RKO (cell line): ENCODE data around the gene KRTAP4-16.
"Not testable (repeated sequence)": the region's sequence is repeated elsewhere in the genome, so short reads cannot be mapped to it uniquely, and the experiment has no call there.

ENCODE experiments used
- DNase-seq: peaks from one replicate; pipeline ENCODE4 v3.0.0-alpha.2; 2016; ENCODE audit warnings: low spot score

KRTAP4-16 gene

GRCh38 chr17:41073676-41074075 lies 28.3 kb downstream of the KRTAP4-16 start:
- DNase-seq, result no peak

DNA sequence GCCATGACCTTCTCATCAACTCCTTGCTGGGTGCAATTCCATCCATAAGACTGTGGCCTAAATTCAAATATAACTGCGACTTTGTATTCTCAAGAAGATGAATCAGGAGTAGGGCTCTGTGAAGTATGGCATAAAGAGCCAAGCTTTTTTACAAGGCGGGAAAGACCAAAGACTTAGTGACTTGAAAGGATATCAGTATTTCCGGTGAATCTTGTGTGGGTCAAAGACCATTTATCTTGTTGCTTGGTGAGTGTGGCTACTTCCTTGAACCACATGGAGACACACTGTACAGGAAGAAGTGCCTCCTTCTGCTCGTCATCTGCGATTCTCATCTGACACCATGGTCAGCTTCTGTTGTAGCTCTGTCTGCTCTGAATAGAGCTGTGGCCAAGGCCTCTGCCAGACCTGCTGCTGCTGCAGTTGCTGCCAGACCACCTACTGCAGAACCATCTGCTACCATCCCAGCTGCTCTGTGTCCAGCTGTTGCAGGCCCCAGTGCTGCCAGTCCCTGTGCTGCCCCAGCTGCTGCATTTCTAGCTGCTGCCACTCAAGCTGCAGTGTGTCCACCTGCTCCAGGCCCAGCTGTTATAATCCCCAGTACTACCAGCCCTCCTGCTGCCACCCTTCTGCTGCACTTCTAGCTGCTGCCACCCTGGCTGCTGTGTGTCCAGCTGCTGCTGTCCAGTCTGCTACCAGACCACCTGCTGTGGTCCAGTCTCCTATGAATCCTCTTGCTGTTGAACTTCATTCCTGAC lies 30.2 kb downstream of the KRTAP4-16 start:
- DNase-seq, result no peak

DNA sequence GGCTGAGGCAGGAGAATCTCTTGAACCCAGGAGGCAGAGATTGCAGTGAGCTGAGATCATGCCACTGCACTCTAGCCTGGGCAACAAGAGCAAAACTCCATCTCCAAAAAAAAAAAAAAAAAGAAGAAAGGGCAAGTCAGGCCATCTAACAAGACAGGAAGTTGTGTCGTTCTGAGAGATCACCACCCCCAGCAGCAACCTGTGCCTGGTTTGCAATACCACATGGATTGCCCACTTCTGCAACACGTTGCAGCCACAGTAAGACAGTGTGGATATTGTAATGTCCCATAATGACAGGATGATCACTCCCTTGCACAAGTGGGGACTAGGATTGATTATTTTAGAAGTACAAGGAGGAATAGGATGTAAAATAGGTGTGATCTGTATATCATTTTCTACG lies 33.0 kb downstream of the KRTAP4-16 start:
- DNase-seq, result no peak

DNA sequence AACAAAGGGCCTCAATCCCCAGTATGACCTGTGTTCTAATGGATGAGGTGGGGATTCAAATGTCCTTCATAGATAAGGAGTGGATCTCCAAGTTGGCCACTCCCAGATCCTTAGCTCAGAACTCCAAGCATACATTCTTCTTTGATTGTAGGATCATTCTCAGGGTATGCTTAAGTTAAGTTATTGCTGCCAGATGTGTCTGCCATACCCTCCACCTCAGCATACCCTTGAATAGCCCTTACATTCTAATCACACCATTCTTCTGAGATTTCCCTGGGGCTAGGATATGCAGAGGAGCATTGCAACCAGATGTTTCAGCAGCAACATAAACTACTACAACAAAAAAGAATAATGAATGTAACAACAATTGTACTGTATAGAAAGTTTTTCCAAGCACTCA lies 34.7 kb downstream of the KRTAP4-16 start:
- no peak for DNase-seq

DNA sequence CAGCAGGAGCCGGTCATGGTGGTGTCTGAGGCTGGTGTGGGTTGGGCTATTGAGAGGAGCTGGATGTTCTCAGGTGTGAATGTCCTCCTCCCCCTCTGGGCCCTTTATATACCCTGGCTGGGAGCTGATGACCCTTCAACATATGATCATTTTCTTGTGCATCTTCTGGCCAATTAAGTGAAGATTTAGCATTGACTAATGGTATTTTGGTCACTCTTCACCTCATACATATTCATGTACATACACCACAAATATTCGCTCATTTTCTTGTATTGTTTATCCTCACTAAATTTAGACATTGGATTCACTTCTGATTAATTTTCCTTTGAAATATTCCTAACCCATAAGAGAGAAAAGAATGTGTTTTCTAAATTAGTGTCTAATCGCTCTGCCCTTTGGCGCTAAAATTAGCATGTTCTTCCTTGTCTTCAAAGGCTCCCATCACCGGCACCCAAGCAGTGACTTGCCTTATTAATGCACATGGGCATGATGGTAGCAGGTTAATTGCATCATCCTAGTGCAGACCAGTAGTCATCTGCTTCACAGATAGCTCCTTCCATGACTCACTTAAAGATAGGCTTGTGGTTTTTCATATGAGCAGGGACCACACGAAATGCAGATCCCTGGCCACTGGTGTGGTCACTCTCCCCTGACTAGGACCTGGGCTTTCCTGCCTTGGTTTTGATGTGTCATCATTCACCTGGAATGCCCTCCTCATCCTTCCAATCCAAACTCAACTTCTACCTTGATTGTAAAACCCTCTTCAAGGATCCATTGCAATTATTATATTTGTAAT lies 36.0 kb downstream of the KRTAP4-16 start, which contains the start of gene KRTAP2-4:
Gene KRTAP2-4 (minus strand): TSS at position 51 of the 796 bp plus-strand sequence. CDS start 34 bp downstream, at position 17.
- DNase-seq, result peak; percentile 68

DNA sequence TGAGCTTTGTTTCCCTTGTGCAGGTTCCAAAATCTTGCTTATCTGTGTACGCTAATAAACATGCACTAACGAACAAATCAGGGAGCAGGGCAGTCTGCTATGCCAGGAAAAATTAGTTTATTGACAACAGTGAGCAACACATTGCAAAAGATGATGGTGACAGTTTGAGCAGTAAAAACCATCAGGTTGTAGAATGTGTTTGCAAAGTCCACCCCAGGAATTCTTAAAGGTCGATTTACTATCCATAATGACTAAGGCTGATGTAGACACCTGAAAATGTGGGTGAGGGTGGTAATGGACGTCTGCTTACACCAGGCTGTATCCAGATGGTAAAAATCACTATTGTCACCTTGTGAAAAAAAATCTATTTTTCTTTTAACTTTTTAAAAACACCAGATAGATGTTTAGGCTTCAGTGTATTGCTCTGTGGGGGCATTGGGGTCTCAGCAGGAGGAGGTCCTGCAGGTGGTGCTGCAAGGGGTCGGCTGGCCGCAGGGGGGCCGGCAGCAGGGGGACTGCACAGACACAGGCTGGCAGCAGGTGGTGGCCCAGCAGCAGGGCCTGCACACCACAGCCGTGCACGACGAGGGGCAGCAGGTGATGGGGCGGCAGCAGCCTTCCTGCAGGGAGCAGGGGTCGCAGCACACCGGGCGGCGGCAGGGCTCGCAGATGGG lies 36.9 kb downstream of the KRTAP4-16 start:
- DNase-seq, result not testable (repeated sequence)

DNA sequence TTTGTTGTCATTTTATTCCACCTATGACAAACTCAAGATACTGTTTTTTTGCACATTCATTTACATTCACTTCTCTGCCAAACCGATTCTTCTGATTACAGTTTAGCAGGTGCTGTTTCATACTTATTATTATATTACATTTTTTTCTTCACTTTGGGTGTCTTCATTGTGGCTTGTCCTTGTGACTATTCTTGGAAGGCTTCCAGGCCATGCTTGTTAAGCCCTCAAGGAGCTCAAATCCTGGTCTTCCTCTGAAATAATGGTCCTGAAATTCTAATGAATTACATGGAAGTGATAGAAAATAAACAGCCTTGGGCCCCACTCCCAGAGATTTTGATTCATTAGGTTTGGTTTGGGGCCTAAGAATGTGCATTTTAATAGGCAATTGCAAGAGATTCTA lies 37.7 kb downstream of the KRTAP4-16 start:
- no peak for DNase-seq

DNA sequence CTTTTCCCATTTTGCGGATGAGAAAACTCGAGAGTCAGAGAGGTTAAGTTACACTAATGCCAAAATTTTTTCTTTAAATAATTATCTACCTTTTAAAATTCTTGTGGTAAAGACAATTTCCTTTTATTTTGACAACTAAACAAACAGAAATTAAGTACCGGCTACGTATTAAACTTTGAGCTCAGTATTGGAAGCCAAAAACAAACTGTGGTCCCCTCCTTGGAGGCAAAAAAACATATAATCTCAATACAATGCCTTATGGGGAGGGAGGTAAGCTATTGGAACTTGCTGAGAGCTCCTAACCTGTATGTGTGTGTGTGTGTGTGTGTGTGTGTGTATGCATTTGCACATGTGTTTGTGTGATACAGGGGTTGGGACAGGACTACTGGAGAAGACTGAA lies 38.6 kb downstream of the KRTAP4-16 start:
- DNase-seq, result no peak

DNA sequence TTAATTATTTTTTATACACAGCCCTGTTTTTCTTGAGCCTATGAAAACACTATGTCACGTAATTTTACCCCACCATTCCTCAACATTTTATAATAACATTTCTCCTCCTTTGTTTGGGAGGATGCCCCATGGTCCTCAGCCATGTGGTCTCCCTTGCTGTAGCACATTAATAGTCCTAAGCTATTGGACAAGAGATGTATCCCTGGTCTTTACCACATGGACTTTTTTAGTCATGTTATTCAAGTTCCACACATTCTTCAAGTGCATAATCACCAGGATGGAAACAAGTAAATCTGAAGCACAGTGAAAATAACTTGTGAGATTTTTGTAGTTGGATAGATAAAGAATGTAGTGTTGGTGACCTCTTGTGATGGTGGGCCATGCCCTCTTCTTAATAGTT lies 40.0 kb downstream of the KRTAP4-16 start:
- DNase-seq, result peak; percentile 58

GRCh38 chr17:41060052-41060604 lies 41.9 kb downstream of the KRTAP4-16 start, which contains the start of gene KRTAP2-3:
TSS of gene KRTAP2-3 (minus strand) at chr17:41060114. CDS start at chr17:41060050, 64 bp downstream.
- peak; percentile 85 for DNase-seq

DNA sequence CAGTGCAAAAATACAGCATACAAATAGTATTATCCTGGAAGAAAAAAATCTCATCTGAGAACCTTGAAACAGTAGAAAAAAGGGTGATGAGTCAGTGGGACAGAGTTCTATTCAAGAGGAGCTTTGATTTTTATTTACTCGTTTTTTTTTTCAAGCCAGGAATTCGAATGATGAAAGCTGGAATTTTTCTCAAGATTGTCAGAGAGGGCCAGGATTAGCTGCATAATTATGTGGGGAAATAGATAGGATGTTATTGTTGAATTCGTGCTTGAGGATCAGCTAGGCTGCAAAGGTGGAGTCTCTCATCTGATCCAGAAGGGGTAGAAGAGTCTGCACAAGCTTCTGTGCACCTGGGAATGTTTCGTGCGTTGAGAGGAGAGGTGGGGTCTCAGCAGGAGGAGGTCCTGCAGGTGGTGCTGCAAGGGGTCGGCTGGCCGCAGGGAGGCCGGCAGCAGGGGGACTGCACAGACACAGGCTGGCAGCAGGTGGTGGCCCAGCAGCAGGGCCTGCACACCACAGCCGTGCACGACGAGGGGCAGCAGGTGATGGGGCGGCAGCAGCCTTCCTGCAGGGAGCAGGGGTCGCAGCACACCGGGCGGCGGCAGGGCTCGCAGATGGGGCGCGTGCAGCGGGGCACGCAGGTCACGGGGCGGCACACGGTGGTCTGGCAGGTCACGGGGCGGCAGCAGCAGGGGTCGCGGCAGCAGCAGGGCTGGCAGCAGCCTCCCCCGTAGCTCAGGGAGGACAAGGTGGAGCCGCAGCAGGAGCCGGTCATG lies 42.5 kb downstream of the KRTAP4-16 start:
- DNase-seq, result not testable (repeated sequence)

DNA sequence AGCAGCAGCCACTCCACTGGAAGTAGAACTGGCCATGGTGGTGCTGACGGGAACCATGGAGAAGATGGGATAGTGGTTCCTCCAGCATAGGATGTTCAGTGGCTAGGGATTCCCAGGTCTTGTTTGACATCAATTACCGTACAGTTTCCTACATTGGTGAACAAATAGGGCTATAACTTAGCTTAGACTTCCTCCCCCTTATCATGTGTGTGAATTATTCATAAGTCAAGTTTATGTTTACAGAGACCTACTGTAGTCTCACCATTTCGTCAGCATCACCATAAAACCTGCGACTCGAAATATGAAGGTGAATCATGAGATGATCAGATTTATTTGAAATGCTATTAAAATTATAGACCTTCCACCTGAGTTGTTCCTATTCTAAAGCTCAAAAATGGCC lies 43.3 kb downstream of the KRTAP4-16 start:
- no peak for DNase-seq

GRCh38 chr17:41057547-41057946 lies 44.5 kb downstream of the KRTAP4-16 start:
- DNase-seq, result no peak

- not testable (repeated sequence) for DNase-seq
These were observed 46.9 kb downstream of the KRTAP4-16 start, which contains the start of gene KRTAP2-2 for GRCh38 chr17:41055130-41055529. TSS of gene KRTAP2-2 (minus strand) at chr17:41055230. CDS start at chr17:41055211, 19 bp downstream.

DNA sequence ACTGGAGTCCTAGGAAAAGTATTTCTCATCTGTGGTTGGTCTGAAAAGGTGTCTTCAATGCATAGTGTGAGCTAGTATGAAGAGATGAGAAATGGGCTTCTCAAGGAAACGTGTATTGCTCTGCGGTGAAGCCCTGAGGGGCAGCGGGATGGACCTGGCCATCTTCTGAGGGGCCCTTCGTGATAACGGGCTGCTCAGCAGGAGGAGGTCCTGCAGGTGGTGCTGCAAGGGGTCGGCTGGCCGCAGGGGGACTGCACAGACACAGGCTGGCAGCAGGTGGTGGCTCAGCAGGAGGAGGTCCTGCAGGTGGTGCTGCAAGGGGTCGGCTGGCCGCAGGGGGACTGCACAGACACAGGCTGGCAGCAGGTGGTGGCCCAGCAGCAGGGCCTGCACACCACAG lies 47.5 kb downstream of the KRTAP4-16 start:
- not testable (repeated sequence) for DNase-seq

GRCh38 chr17:41054025-41054424 lies 48.0 kb downstream of the KRTAP4-16 start:
- DNase-seq, result no peak

- no peak for DNase-seq
These were observed 49.4 kb downstream of the KRTAP4-16 start for GRCh38 chr17:41052566-41052965.
